H1 (cell line): ENCODE results near the gene CALCR. TPM values are rescaled to one million over a fixed set of nuclear protein-coding genes. Genes with fewer than 3 reads are reported as not detected.
"Not testable (repeated sequence)": the region's sequence is repeated elsewhere in the genome, so short reads cannot be mapped to it uniquely, and the experiment has no call there.

Experiments
- CTCF ChIA-PET: fragments of 300-600 bp; sonication (Branson Sonifier 250); formaldehyde crosslinking; loops from one replicate; lab custom pipeline; 2021; ENCODE audit not compliant: partially characterized antibody; lab: Charles Lee
- POLR2A ChIA-PET: fragments of 300-600 bp; sonication (Branson Sonifier 250); formaldehyde crosslinking; loops from one replicate; lab custom pipeline; 2021; ENCODE audit warnings: inconsistent platforms; ENCODE audit not compliant: partially characterized antibody; lab: Charles Lee
- DNase-seq, 2 experiments: peaks; one replicate each; pipeline versions ENCODE4 v3.0.0 to v3.0.0-alpha.2; 2010 to 2022; ENCODE audit warnings: low spot score in 2 of 2, low read depth in 1 of 2, mixed read lengths in 1 of 2
- FAIRE-seq: peaks from 2 replicates; lab custom pipeline; 2011; peaks lifted over from hg19 to GRCh38; lab: Jason Lieb, UNC
- H2AFZ ChIP-seq: 2 replicates; pipeline ENCODE4 v1.8.1; 2012; ENCODE audit warnings: low read length, inconsistent platforms
- H2AK5ac ChIP-seq: 2 replicates; pipeline ENCODE4 v1.6.1; 2013; ENCODE audit warnings: low read depth, low read length
- H2BK120ac ChIP-seq: replicated peaks from 2 replicates; pipeline ENCODE3; 2013; ENCODE audit warnings: low read depth, low read length, inconsistent platforms
- H2BK12ac ChIP-seq: 2 replicates; pipeline ENCODE4 v1.6.1; 2013; ENCODE audit warnings: low read depth, low read length
- H2BK15ac ChIP-seq: 2 replicates; pipeline ENCODE4 v1.6.1; 2013; ENCODE audit warnings: low read length
- H2BK20ac ChIP-seq: 2 replicates; pipeline ENCODE4 v1.6.1; 2013; ENCODE audit warnings: low read length
- H2BK5ac ChIP-seq: 2 replicates; pipeline ENCODE4 v1.6.1; 2013; ENCODE audit warnings: low read depth, low read length
- H3K14ac ChIP-seq: 2 replicates; pipeline ENCODE4 v1.6.1; 2013; ENCODE audit warnings: inconsistent platforms; ENCODE audit not compliant: insufficient read length
- H3K18ac ChIP-seq: 2 replicates; pipeline ENCODE4 v1.6.1; 2013; ENCODE audit warnings: low read length; ENCODE audit errors: extremely low read depth
- H3K23ac ChIP-seq: 2 replicates; pipeline ENCODE4 v1.6.1; 2013; ENCODE audit warnings: inconsistent platforms; ENCODE audit not compliant: insufficient read length
- H3K23me2 ChIP-seq: 2 replicates; pipeline ENCODE4 v1.6.1; 2013; ENCODE audit warnings: low read depth, low read length
- H3K27ac ChIP-seq: 2 replicates; pipeline ENCODE4 v1.6.1; 2011; ENCODE audit warnings: low read depth, low read length, inconsistent platforms
- H3K27me3 ChIP-seq, 4 experiments: replicated peaks in 1 of 4; 1 replicate in 1 of 4; 2 replicates in 3 of 4; pipeline versions ENCODE4 v1.6.1 to v1.8.1; 2011 to 2013; ENCODE audit warnings: low read length in 3 of 4, mild to moderate bottlenecking in 3 of 4, inconsistent platforms in 2 of 4, mixed read lengths in 2 of 4, moderate library complexity in 1 of 4; ENCODE audit not compliant: control insufficient read depth in 3 of 4, insufficient read depth in 3 of 4; ENCODE audit errors: extremely low read depth in 1 of 4
- H3K36me3 ChIP-seq, 4 experiments: 2 replicates each; pipeline versions ENCODE4 v1.6.1 to v1.8.1; 2011 to 2013; ENCODE audit warnings: mild to moderate bottlenecking in 4 of 4, low read length in 3 of 4, moderate library complexity in 2 of 4, control low read depth in 1 of 4, inconsistent platforms in 1 of 4; ENCODE audit not compliant: insufficient read depth in 4 of 4, control insufficient read depth in 2 of 4
- H3K4ac ChIP-seq: replicated peaks from 2 replicates; pipeline ENCODE3; 2013; ENCODE audit warnings: low read length, low read depth, mixed read lengths, inconsistent platforms; ENCODE audit not compliant: insufficient read length
- H3K4me1 ChIP-seq, 4 experiments: replicated peaks in 1 of 4; 1 replicate in 1 of 4; 2 replicates in 3 of 4; pipeline versions ENCODE4 v1.6.1 to v1.8.1; 2011 to 2013; ENCODE audit warnings: low read length in 3 of 4, inconsistent platforms in 2 of 4, mixed read lengths in 1 of 4; ENCODE audit not compliant: insufficient read depth in 4 of 4, control insufficient read depth in 3 of 4
- H3K4me2 ChIP-seq, 2 experiments: 2 replicates each; pipeline versions ENCODE4 v1.6.1 to v1.8.1; 2011 to 2013; ENCODE audit warnings: low read depth in 2 of 2, low read length in 2 of 2, control low read depth in 1 of 2, inconsistent platforms in 1 of 2, mild to moderate bottlenecking in 1 of 2; ENCODE audit not compliant: insufficient read depth in 1 of 2
- H3K4me3 ChIP-seq, 4 experiments: fragments of 200-600, 300-600 bp in 1 of 4; sonication (generic), shearing (Covaris generic), sonication (Bioruptor Twin) in 1 of 4; 2 replicates each; pipeline versions ENCODE4 v1.5.1 to v1.8.1; 2011 to 2016; ENCODE audit warnings: low read length in 4 of 4, low read depth in 3 of 4, control low read depth in 2 of 4, inconsistent platforms in 2 of 4, mild to moderate bottlenecking in 2 of 4, mixed read lengths in 1 of 4, moderate library complexity in 1 of 4; ENCODE audit not compliant: insufficient read depth in 2 of 4; ENCODE audit errors: extremely low read depth in 1 of 4
- H3K56ac ChIP-seq: replicated peaks from 2 replicates; pipeline ENCODE3; 2013; ENCODE audit warnings: low read depth, mild to moderate bottlenecking, mixed read lengths, low read length, inconsistent platforms; ENCODE audit not compliant: insufficient read length
- H3K79me1 ChIP-seq: 2 replicates; pipeline ENCODE4 v1.6.1; 2013; ENCODE audit warnings: low read depth, low read length, control low read depth
- H3K79me2 ChIP-seq, 2 experiments: 2 replicates each; pipeline versions ENCODE4 v1.6.1 to v1.8.1; 2012 to 2013; ENCODE audit warnings: low read length in 2 of 2, mild to moderate bottlenecking in 2 of 2, inconsistent platforms in 1 of 2; ENCODE audit not compliant: insufficient read depth in 2 of 2, control insufficient read depth in 1 of 2
- H3K9ac ChIP-seq, 4 experiments: replicated peaks in 1 of 4; 1 replicate in 1 of 4; 2 replicates in 3 of 4; pipeline versions ENCODE4 v1.6.1 to v1.8.1; 2011 to 2013; ENCODE audit warnings: low read depth in 3 of 4, low read length in 3 of 4, control low read depth in 2 of 4, mild to moderate bottlenecking in 2 of 4, moderate library complexity in 2 of 4, inconsistent platforms in 1 of 4; ENCODE audit errors: extremely low read depth in 1 of 4
- H3K9me3 ChIP-seq, 2 experiments: 2 replicates each; pipeline versions ENCODE4 v1.6.1 to v1.8.1; 2012 to 2013; ENCODE audit warnings: mild to moderate bottlenecking in 2 of 2, moderate library complexity in 2 of 2, control low read depth in 1 of 2, inconsistent platforms in 1 of 2, low read depth in 1 of 2, low read length in 1 of 2, mixed read lengths in 1 of 2; ENCODE audit not compliant: insufficient read depth in 2 of 2
- H4K20me1 ChIP-seq, 2 experiments: replicated peaks in 1 of 2; 2 replicates each; pipeline versions ENCODE3 to v1.8.1; 2011 to 2013; ENCODE audit warnings: inconsistent platforms in 2 of 2, low read length in 2 of 2, mild to moderate bottlenecking in 1 of 2; ENCODE audit not compliant: insufficient read depth in 2 of 2, control insufficient read depth in 1 of 2
- H4K5ac ChIP-seq: 2 replicates; pipeline ENCODE4 v1.6.1; 2013; ENCODE audit warnings: low read length, low read depth, mixed read lengths, inconsistent platforms; ENCODE audit not compliant: insufficient read length
- H4K8ac ChIP-seq: 2 replicates; pipeline ENCODE4 v1.8.0; 2013; ENCODE audit warnings: mild to moderate bottlenecking, moderate library complexity, low read length, inconsistent platforms; ENCODE audit not compliant: insufficient read depth; ENCODE audit errors: extremely low read depth
- H4K91ac ChIP-seq: replicated peaks from 2 replicates; pipeline ENCODE3; 2013; ENCODE audit warnings: low read length, mixed read lengths, inconsistent platforms; ENCODE audit not compliant: insufficient read length
- WGBS, 2 experiments: shearing (Covaris generic) in 1 of 2; methylation state at CpG; one replicate each; pipeline versions ENCODE4 v1.1.6 to v1.1.7; 2013 to 2015; ENCODE audit warnings: low lambda C conversion rate in 2 of 2, mixed read lengths in 2 of 2, inconsistent platforms in 1 of 2, low coverage in 1 of 2, missing lambda C conversion rate in 1 of 2; ENCODE audit not compliant: insufficient replicate concordance in 2 of 2, insufficient coverage in 1 of 2, insufficient read length in 1 of 2; ENCODE audit errors: extremely low coverage in 1 of 2, missing lambda C conversion rate in 1 of 2; 5-methylcytosine and 5-hydroxymethylcytosine counted together
- polyA plus RNA-seq, 7 experiments: library from polyadenylated mRNA; depleted of rRNA in 3 of 7; stranded (reverse) in 5 of 7; unstranded in 2 of 7; fragments of >200 nt in 5 of 7; fragments of 200-250 nt in 2 of 7; gene quantifications; 1 replicate in 5 of 7; 2 replicates in 1 of 7; 4 replicates in 1 of 7; pipeline versions ENCODE4 v1.2.1 to v1.2.3, GENCODE V29; 2011 to 2013; ENCODE audit warnings: missing spikeins in 2 of 7, mixed read lengths in 2 of 7
- total RNA-seq: library from RNA; stranded (reverse); fragmentation: NEBNext Ultra II Directional; extraction: Animal tissue kit (Norgen Biotek cat#: 25700); gene quantifications from 2 replicates; pipeline ENCODE4 v1.2.1, GENCODE V29; 2021

Gene CALCR
- total and polyA plus RNA-seq, 2 of the 8 experiments (the other 6 are each of a cell fraction or from before 2014, with no cell fraction given): 1.0 to 3.6 TPM

DNA sequence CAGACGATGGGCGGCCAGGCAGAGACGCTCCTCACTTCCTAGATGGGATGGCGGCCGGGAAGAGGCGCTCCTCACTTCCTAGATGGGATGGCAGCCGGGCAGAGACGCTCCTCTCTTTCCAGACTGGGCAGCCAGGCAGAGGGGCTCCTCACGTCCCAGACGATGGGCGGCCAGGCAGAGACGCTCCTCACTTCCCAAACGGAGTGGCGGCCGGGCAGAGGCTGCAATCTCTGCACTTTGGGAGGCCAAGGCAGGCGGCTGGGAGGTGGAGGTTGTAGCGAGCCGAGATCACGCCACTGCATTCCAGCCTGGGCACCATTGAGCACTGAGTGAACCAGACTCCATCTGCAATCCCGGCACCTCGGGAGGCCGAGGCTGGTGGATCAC, 11.9 kb upstream of the CALCR start:
- CTCF ChIA-PET, H4K20me1 ChIP-seq, H2AK5ac ChIP-seq, H3K9me3 ChIP-seq, POLR2A ChIA-PET, H2BK120ac ChIP-seq, FAIRE-seq, H3K14ac ChIP-seq, H3K18ac ChIP-seq, H4K5ac ChIP-seq, H3K27me3 ChIP-seq, H3K23ac ChIP-seq, H3K9ac ChIP-seq, H3K23me2 ChIP-seq, H3K4me3 ChIP-seq, H2BK12ac ChIP-seq, H4K8ac ChIP-seq, H3K36me3 ChIP-seq, H3K4ac ChIP-seq, H2BK20ac ChIP-seq, H3K4me1 ChIP-seq, H2AFZ ChIP-seq, H3K79me2 ChIP-seq, H3K79me1 ChIP-seq, H2BK5ac ChIP-seq, H2BK15ac ChIP-seq, H4K91ac ChIP-seq, H3K56ac ChIP-seq, DNase-seq, H3K4me2 ChIP-seq, H3K27ac ChIP-seq: not testable (repeated sequence)
- WGBS, 2 experiments: 92% methylated on average over 7 of the region's 22 CpGs; no CpG with 5 or more reads in 1 of the 2 experiments

DNA sequence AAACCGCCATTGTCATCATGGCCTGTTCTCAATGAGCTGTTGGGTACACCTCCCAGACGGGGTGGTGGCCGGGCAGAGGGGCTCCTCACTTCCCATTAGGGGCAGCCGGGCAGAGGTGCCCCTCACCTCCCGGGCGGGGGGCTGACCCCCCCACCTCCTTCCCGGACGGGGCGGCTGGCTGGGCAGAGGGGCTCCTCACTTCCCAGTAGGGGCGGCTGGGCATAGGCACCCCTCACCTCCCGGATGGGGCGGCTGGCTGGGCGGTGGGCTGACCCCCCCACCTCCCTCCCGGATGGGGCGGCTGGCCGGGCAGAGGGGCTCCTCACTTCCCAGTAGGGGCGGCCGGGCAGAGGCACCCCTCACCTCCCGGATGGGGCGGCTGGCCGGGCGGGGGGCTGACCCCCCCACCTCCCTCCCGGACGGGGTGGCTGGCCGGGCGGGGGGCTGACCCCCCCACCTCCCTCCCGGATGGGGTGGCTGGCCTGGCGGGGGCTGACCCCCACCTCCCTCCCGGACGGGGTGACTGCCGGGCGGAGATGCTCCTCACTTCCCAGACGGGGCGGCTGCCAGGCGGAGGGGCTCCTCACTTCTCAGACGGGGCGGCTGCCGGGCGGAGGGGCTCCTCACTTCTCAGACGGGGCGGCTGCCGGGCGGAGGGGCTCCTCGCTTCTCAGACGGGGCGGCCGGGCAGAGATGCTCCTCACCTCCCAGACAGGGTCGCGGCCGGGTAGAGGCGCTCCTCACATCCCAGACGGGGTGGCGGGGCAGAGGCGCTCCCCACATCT, 11.4 kb upstream of the CALCR start:
- H2BK5ac ChIP-seq, H3K36me3 ChIP-seq, H3K4ac ChIP-seq, H2AK5ac ChIP-seq, H2BK120ac ChIP-seq, H3K79me1 ChIP-seq, H3K18ac ChIP-seq, H4K20me1 ChIP-seq, H3K56ac ChIP-seq, H3K27ac ChIP-seq, H2BK20ac ChIP-seq, H4K8ac ChIP-seq, DNase-seq, H3K9me3 ChIP-seq, FAIRE-seq, H3K23ac ChIP-seq, H3K4me1 ChIP-seq, H4K91ac ChIP-seq, H3K79me2 ChIP-seq, H3K23me2 ChIP-seq, H2BK12ac ChIP-seq, H2BK15ac ChIP-seq, POLR2A ChIA-PET, H4K5ac ChIP-seq, CTCF ChIA-PET, H3K4me3 ChIP-seq, H2AFZ ChIP-seq, H3K14ac ChIP-seq, H3K4me2 ChIP-seq, H3K27me3 ChIP-seq, H3K9ac ChIP-seq: not testable (repeated sequence)
- 100% methylated on average over 1 of the region's 54 CpGs; no CpG with 5 or more reads in 1 of the 2 experiments for WGBS, 2 experiments
